Nephron (organoid): ENCODE measurements around the gene NAA40.
"Not testable (repeated sequence)": the region's sequence is repeated elsewhere in the genome, so short reads cannot be mapped to it uniquely, and the experiment has no call there.

Experiments used
- H3K27ac Mint-ChIP-seq, 3 experiments: 2 replicates each; pipeline ENCODE4 v1.8.0; 2020; ENCODE audit warnings: mixed read lengths in 3 of 3, mild to moderate bottlenecking in 2 of 3, moderate library complexity in 1 of 3
- H3K27me3 Mint-ChIP-seq: 2 replicates; pipeline ENCODE4 v1.8.0; 2021; ENCODE audit warnings: low read depth, mild to moderate bottlenecking, moderate library complexity, mixed read lengths
- H3K36me3 Mint-ChIP-seq: 2 replicates; pipeline ENCODE4 v1.8.0; 2020; ENCODE audit warnings: low read depth, mixed read lengths
- H3K4me1 Mint-ChIP-seq: 2 replicates; pipeline ENCODE4 v1.8.0; 2020; ENCODE audit warnings: mixed read lengths
- H3K4me3 Mint-ChIP-seq, 3 experiments: 2 replicates each; pipeline ENCODE4 v1.8.0; 2020; ENCODE audit warnings: mild to moderate bottlenecking in 3 of 3, mixed read lengths in 3 of 3, moderate library complexity in 2 of 3
- H3K9me3 Mint-ChIP-seq: 2 replicates; pipeline ENCODE4 v1.8.0; 2020; ENCODE audit warnings: mixed read lengths
- CTCF ChIP-seq, 3 experiments: fragments of 200-600 bp; sonication (generic); IDR thresholded peaks; one replicate each; pipeline ENCODE4 v1.5.0; 2021; ENCODE audit warnings: antibody characterized with exemption in 3 of 3; ENCODE audit not compliant: unreplicated experiment in 3 of 3

The NAA40 gene

GRCh38 chr11:63970902-63971301 lies 32.1 kb downstream of the NAA40 start:
- no peaks in the 10 kb centered on the region for H3K36me3 Mint-ChIP-seq
- no peak overlapping the region for H3K27ac Mint-ChIP-seq
- peaks cover 5% of the 10 kb centered on the region for H3K27me3 Mint-ChIP-seq
- no peak for TF ChIP-seq CTCF (IDR thresholded peaks at IDR 0.05; ENCODE audit: unreplicated experiment in 3 of 3)
- no peak overlapping the region for H3K4me3 Mint-ChIP-seq
- H3K4me1 Mint-ChIP-seq = peaks cover 11% of the 10 kb centered on the region
- H3K9me3 Mint-ChIP-seq = no peaks in the 10 kb centered on the region

DNA sequence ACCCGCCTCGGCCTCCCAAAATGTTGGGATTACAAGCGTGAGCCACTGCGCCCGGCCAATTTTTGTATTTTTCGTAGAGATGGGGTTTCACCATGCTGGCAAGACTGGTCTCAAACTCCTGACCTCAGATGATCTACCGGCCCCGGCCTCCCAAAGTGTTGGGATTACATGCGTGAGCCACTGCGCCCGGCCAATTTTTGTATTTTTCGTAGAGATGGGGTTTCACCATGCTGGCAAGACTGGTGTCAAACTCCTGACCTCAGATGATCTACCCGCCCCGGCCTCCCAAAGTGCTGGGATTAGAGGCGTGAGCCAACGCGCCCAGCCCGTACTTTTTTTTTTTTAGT lies 35.1 kb downstream of the NAA40 start:
- peak overlapping the region; percentile 99 to 100 (median 99) for H3K27ac Mint-ChIP-seq
- peak overlapping the region; percentile 100 for H3K4me3 Mint-ChIP-seq

GRCh38 chr11:63974259-63975143 lies 35.7 kb downstream of the NAA40 start, which contains the start of gene COX8A:
Gene COX8A, plus strand, starts transcription at chr11:63974620. Its CDS starts 61 bp downstream, at chr11:63974681.
- peak within 1 kb of the TSS; percentile 99 to 100 (median 99) for H3K27ac Mint-ChIP-seq
- H3K9me3 Mint-ChIP-seq = no peaks in the 10 kb centered on the region
- no peak for TF ChIP-seq CTCF (IDR thresholded peaks at IDR 0.05; ENCODE audit: unreplicated experiment in 3 of 3)
- peaks cover 8% of the 10 kb centered on the region for H3K36me3 Mint-ChIP-seq
- peaks cover 26% of the 10 kb centered on the region for H3K4me1 Mint-ChIP-seq
- peak within 1 kb of the TSS; percentile 100 for H3K4me3 Mint-ChIP-seq
- peaks cover 5% of the 10 kb centered on the region for H3K27me3 Mint-ChIP-seq

More for the DNA sequence above, 35.1 kb downstream of the NAA40 start:
- not testable (repeated sequence) for H3K9me3 Mint-ChIP-seq, H3K36me3 Mint-ChIP-seq, H3K27me3 Mint-ChIP-seq
- peaks cover 26% of the 10 kb centered on the region for H3K4me1 Mint-ChIP-seq

GRCh38 chr11:63978551-63979239 lies 39.9 kb downstream of the NAA40 start:
- Mint-ChIP-seq H3K36me3 (peaks cover 8% of the 10 kb centered on the region), H3K9me3 (no peaks in the 10 kb centered on the region), H3K4me1 (peaks cover 26% of the 10 kb centered on the region), H3K27ac (peak overlapping the region in 1 of 3 experiments; percentile 35), H3K27me3 (no peaks in the 10 kb centered on the region), H3K4me3 (peak overlapping the region; percentile 44 to 81 (median 46))
- TF ChIP-seq CTCF (IDR thresholded peaks at IDR 0.05; ENCODE audit: unreplicated experiment in 3 of 3) = no peak

GRCh38 chr11:63979426-63979825 lies 40.6 kb downstream of the NAA40 start:
- Mint-ChIP-seq H3K36me3 (peaks cover 8% of the 10 kb centered on the region), H3K27me3 (no peaks in the 10 kb centered on the region), H3K27ac (no peak overlapping the region), H3K9me3 (no peaks in the 10 kb centered on the region), H3K4me1 (peaks cover 21% of the 10 kb centered on the region), H3K4me3 (no peak overlapping the region)
- no peak for TF ChIP-seq CTCF (IDR thresholded peaks at IDR 0.05; ENCODE audit: unreplicated experiment in 3 of 3)

GRCh38 chr11:63985812-63986155 lies 47.0 kb downstream of the NAA40 start:
- H3K27ac Mint-ChIP-seq = peak overlapping the region; percentile 86 to 97 (median 95)
- no peaks in the 10 kb centered on the region for H3K27me3 Mint-ChIP-seq
- H3K4me1 Mint-ChIP-seq = peaks cover 20% of the 10 kb centered on the region

More at GRCh38 chr11:63985812-63986155, 47.0 kb downstream of the NAA40 start:
- H3K4me3 Mint-ChIP-seq = peak overlapping the region; percentile 97 to 100 (median 99)
- no peak for TF ChIP-seq CTCF (IDR thresholded peaks at IDR 0.05; ENCODE audit: unreplicated experiment in 3 of 3)
- H3K36me3 Mint-ChIP-seq = peaks cover 18% of the 10 kb centered on the region
- no peaks in the 10 kb centered on the region for H3K9me3 Mint-ChIP-seq
